Measurements from ENCODE around the gene OTOF.
"Not testable (repeated sequence)": the region's sequence is repeated elsewhere in the genome, so short reads cannot be mapped to it uniquely, and the experiment has no call there.

The OTOF gene

GRCh38 chr2:26479789-26480565 is 2.1 kb upstream of the OTOF start:
- no peak for DNase-seq

DNA sequence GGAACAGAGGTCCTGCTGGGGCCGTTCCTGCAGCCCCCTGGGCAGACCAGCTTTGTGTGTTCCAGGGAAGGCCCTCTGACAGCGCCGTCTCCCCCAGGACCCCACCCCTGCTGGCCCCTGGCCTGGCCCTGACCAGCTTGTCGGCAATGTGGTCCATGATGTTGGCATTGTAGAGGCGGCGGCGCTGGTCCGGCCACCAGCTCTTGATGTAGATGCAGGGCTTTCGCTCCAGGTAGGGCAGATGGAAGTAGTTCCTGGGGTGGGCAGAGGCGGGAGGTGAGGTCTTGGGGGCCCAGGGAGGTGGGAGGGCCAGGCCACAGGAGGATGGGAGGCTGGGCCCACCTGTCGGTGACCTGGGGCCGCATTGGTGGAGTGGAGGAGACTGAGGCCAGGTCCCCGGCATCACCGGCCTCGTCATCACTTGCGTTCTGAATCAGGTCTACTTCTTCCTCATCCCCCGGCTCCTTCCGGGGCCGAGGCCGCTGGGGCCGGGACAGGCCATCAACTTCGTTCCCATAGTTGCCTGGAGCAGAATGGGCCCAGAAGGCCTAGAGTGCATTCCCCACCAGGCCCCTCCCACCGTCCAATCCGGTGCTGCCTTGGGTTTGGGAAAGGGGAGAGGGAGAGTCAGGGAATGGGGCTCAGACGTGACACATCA is 1.3 kb upstream of the OTOF start:
- DNase-seq = no peak

DNA sequence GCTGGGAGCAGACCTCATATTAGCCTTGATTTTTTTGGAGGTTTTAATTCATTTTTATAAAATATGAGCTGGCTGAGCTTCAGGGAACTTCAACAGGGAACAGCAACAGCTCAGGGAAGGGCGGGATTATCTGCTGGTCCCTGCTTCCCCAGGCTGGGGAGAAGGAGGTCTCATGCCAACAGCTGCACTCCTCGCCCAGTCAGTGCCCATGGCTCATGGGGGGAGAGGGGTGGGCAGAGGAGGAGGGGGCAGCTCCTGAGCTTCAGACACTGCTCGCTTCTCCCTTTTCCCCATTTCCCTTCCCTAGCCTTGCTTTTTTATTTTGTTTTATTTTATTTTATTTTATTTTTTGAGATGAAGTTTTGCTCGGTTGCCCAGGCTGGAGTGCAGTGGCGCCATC is 442 bp upstream of the OTOF start:
- DNase-seq = no peak

- peak in 1 of 5 experiments; percentile 55 for DNase-seq
These were observed 606 bp downstream of the OTOF start for GRCh38 chr2:26477126-26477910.

DNA sequence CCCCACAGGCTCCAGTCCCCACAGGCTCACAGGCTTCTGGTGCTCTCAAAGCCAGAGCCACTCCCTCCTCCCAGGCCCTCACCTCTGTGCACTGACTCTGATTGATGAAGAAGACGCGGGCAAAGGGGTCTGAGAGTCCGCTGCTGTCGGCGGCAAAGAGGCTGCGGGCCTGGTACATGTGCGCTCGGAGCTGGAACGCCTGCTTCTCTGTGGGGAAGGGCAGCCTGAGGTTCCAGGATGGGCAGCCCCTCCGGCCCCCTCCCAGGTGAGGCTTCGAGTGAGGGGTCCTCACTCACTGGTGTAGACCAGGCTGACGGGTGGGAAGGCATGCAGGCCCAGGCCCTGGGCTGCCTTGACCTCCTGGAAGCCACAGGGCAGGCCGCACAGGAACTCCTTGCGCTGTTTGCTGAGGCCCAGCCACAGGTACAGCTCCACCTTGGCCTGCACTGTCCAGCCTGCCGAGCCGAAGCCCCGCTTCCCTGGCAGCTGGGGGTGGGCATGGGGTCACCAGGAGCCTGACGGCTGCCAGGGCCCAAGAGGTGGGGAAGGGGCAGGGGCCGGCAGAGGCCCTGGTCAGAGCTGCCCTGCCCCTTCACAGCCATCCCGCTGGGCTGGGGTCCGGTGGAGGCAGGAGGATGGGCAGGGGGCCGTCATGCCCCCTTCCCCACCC is 2.0 kb downstream of the OTOF start:
- DNase-seq = no peak

- DNase-seq = no peak
These were observed 2.9 kb downstream of the OTOF start for GRCh38 chr2:26475037-26475436.

- no peak for DNase-seq
These were observed 3.6 kb downstream of the OTOF start for GRCh38 chr2:26474261-26474785.

DNA sequence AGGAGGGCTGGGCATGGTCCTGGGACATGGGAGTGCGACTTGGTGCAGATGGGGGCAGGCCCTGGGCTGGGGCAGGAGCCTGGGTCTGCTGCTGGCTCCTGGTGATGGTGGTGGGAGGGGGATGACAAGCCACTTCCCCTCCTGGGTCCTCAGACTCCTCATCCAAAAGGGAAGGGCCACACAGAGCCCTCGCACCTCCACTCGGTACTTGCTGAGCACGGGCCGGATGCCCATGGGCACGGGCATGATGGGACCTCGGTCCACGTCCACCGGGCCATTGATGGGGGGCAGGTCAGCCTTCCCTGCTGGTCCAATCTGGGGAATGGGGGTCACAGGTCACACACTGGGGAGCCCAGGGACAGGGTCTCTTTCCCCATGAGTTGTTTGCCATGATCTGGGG is 4.1 kb downstream of the OTOF start:
- DNase-seq = no peak

DNA sequence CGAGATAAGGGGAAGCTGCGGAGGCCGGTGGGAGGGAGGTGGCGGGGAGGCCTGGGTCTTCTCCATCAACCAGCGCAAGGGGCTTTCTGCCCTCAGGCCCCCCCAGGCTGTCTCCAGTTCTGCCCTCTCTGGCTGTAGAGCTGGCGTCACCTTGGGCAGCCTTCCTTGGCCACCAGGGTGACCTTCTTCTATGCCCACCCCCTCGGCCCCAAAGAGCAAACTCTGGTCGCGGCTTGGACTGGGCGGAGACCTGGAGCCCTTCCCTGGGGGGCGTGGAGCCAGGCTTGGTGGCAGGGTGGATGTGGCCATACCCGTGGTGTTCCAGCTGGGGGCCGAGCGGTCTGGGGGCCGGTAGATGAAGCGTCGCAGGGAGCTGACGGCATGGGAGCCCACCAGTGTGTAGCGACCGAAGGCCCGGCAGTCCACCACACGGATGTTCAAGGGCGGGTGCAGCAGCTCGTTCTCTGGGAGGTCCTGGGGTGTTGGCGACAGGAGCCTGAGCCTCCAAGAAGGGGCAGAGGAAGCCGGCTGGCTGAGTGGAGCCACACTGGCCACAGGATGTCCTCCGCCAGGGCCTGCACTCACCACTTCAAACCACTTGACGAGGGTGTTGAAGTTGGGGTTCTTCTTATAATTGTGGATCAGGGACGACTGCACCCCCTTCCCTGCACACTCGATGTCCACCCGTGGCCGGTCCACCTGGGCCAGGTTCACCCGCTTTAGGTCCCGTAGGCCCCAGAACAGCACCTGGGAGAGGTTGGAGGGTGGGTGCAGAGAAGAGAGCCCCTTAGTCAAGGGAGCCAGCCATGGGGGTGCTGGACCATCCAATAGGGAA is 4.9 kb downstream of the OTOF start:
- DNase-seq = no peak

GRCh38 chr2:26471766-26472706 is 5.9 kb downstream of the OTOF start:
- no peak for DNase-seq

DNA sequence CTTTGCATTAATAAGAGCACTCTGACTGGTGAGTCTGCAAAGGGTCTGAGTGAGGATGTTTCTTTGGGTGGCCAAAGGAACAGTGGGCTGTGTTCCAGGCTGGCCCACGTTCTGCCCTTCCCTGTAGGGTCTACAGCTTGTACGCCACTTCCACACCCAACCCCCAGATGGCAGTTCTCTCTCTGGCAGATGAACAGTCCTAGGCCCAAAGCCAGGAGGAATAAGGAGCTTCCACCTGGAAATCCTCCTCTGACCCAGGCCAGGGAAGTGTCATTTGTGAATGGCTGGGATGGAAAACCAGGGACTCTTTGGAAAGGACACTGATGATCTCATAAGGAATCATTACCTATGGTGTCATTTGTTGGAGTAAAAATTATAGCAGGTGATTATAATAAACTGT is 6.6 kb downstream of the OTOF start:
- DNase-seq = no peak

GRCh38 chr2:26470601-26471260 is 7.2 kb downstream of the OTOF start:
- DNase-seq = no peak

- DNase-seq = no peak
These were observed 8.0 kb downstream of the OTOF start for GRCh38 chr2:26469955-26470354.

DNA sequence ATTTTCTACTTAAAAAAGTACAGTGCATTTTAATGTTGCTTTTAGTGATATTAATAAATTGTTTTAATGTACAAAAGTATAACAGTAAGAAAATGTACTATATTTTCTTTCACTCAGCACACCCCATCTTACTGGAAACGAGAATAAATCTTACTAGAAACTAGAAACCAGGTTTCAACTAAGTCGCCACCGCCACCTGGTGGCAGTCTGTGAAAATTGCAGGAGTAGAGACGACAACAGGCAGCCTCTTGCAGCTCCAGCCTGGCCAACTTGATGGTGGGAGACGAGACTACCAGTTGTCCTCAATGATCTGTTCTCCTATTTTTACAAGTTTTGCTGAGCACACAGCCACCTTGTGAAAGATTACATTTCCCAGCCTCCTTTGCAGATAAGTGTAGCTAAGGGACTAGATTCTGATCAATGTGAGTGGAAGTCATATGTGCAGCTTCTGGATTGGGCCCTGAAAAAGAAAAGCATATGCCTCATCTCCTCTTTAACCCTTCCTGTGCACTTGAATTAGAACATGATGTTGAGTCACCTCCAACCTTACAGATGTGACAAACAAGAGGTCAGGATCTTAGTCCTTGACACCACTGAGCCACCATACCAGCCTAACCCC is 8.7 kb downstream of the OTOF start:
- peak in 2 of 5 experiments; percentile 30 to 58 for DNase-seq

- not testable (repeated sequence) for DNase-seq
These were observed 9.4 kb downstream of the OTOF start for GRCh38 chr2:26468544-26468943.

DNA sequence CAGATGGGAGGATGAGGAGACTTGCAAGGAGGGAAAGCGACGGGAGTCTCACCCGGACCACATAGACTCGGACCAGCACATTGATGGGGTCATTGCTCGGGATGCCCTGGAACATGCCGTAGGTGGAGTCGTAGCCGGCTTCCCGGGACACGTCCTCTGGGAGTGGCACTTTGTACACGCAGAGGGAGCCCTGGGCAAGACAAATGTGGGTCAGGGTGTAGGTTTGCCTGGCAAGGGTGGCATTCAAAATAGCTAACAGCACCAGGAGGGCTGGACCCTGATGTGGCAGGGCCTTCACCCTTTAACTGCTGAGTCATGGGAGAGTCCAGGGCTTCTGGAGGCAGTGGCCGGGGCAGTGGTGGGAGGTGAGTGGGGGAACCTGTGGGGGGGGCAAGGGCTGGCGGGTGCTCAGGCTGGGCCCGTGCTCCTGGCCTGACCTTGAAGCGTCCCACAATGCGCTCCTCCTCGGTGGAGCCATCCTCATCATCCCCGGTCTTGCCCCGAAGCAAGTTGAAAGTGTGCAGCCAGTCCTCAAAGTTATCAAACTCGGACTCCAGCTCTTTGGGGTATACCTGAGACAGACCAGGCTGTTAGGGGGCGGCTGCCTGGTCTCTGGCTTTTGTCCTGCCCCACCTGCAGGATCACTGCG is 11.1 kb downstream of the OTOF start:
- no peak for DNase-seq

DNA sequence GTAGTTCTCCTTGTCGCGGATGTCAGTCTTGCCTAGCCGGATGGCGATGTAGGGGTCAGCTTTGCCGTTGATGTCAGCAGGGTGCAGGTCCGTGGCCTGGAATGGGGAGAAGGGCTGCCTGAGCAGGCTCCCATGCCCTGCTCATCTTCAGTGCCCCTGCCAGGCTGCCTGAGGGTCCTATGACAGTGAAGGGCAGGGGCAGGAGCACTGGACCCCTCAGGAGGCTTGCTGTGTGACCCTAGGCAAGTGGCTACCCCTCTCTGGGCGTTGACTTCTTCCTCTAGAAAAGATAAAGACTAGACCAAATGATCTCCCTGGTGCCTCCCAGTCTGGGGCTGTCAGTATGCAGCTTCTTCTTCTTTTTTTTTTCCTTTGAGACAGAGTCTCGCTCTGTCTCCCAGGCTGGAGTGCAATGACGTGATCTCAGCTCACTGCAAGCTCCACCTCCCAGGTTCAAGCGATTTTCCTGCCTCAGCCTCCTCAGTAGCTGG is 11.9 kb downstream of the OTOF start:
- no peak for DNase-seq

DNA sequence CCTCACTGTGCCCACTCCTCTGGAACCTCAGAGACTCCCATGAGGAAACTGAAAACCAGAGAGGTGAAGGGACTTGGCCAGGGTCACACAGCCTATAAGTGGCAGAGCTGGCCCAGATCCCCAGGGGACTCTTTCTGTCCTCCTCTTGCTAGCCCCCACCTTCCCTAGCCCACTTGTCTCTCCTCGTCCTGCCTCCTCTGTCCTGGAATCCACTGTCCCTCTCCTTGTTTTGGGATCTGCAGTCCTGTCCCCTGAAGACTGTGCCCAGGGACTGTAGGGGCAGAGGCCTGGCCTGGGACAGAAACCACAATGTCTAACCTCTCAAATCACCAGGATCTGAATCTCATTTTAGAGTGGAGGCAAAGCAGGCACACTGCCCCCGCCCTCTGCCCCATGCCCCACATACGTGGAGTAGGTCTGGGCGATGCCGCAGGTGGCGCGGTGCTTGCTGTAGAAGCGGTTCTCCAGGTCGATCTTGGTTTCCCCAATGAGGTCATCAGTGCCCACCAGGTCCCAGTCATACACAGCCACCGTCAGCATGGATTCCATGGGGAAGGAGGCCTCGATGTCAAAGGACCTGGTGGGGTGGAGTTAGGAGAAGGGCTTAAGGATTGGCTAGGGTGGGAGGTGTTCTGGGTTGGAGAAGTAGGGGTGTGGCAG is 12.5 kb downstream of the OTOF start:
- DNase-seq = no peak
